GM23338 (cell line): ENCODE measurements around the gene FAM174C. TPM values are rescaled to one million over a fixed set of nuclear protein-coding genes. Genes with fewer than 3 reads are reported as not detected.

Source experiments
- ATAC-seq: fragments of 200-7000 bp; cut with Tn5 transposase; 3 replicates; pipeline ENCODE4 v1.9.1; 2020
- DNase-seq: peaks from one replicate; pipeline ENCODE4 v3.0.0-alpha.2; 2015; ENCODE audit warnings: low spot score
- H2AFZ ChIP-seq: fragments of 200-600 bp; sonication (generic); 2 replicates; pipeline ENCODE4 v1.8.0; 2016; ENCODE audit warnings: antibody characterized with exemption, mild to moderate bottlenecking, moderate library complexity
- H3F3A ChIP-seq: fragments of 200-600 bp; sonication (generic); replicated peaks from 2 replicates; pipeline ENCODE4 v1.8.0; 2017; ENCODE audit warnings: antibody characterized with exemption, mixed run types, low read depth
- H3K27ac ChIP-seq: fragments of 200-600 bp; sonication (generic); 2 replicates; pipeline ENCODE4 v1.6.1; 2016; ENCODE audit warnings: low read depth
- H3K27me3 ChIP-seq: fragments of 200-600 bp; sonication (generic); 2 replicates; pipeline ENCODE4 v1.8.0; 2016; ENCODE audit warnings: mild to moderate bottlenecking, mixed run types, moderate library complexity; ENCODE audit not compliant: insufficient read depth
- H3K36me3 ChIP-seq: fragments of 200-600 bp; sonication (generic); 2 replicates; pipeline ENCODE4 v1.8.0; 2016; ENCODE audit warnings: mild to moderate bottlenecking; ENCODE audit not compliant: insufficient read depth
- H3K4me1 ChIP-seq: fragments of 200-600 bp; sonication (generic); 2 replicates; pipeline ENCODE4 v1.8.0; 2016; ENCODE audit warnings: mild to moderate bottlenecking, moderate library complexity; ENCODE audit not compliant: insufficient read depth
- H3K4me2 ChIP-seq: fragments of 200-600 bp; sonication (generic); 2 replicates; pipeline ENCODE4 v1.7.1; 2017; ENCODE audit warnings: mixed run types
- H3K4me3 ChIP-seq: fragments of 200-600 bp; sonication (generic); 2 replicates; pipeline ENCODE4 v1.6.1; 2016; ENCODE audit warnings: mixed run types
- H3K79me2 ChIP-seq: fragments of 200-600 bp; sonication (generic); replicated peaks from 2 replicates; pipeline ENCODE4 v1.8.0; 2017; ENCODE audit warnings: mild to moderate bottlenecking; ENCODE audit not compliant: insufficient read depth
- H3K9me2 ChIP-seq: fragments of 200-600 bp; sonication (generic); 2 replicates; pipeline ENCODE4 v1.8.0; 2017; ENCODE audit not compliant: insufficient read depth
- H4K20me1 ChIP-seq: fragments of 200-600 bp; sonication (generic); replicated peaks from 2 replicates; pipeline ENCODE4 v1.8.0; 2017; ENCODE audit warnings: mild to moderate bottlenecking; ENCODE audit not compliant: insufficient read depth
- H3K27ac Mint-ChIP-seq: 2 replicates; pipeline ENCODE4 v1.8.0; 2020; ENCODE audit warnings: inconsistent platforms, mild to moderate bottlenecking, moderate library complexity, mixed read lengths
- H3K27me3 Mint-ChIP-seq: 3 replicates; pipeline ENCODE4 v1.8.0; 2022; ENCODE audit warnings: low read depth, mild to moderate bottlenecking, moderate library complexity, mixed read lengths, inconsistent platforms; ENCODE audit not compliant: insufficient read depth, poor library complexity
- H3K36me3 Mint-ChIP-seq: 3 replicates; pipeline ENCODE4 v1.8.0; 2021; ENCODE audit warnings: low read depth, mild to moderate bottlenecking, inconsistent platforms, moderate library complexity, mixed read lengths
- H3K4me1 Mint-ChIP-seq: 3 replicates; pipeline ENCODE4 v1.8.0; 2020; ENCODE audit warnings: mild to moderate bottlenecking, inconsistent platforms, mixed read lengths
- H3K4me3 Mint-ChIP-seq: 3 replicates; pipeline ENCODE4 v1.8.0; 2021; ENCODE audit warnings: moderate library complexity, mild to moderate bottlenecking, inconsistent platforms, mixed read lengths
- H3K9me3 Mint-ChIP-seq: 3 replicates; pipeline ENCODE4 v1.8.0; 2020; ENCODE audit warnings: moderate library complexity, mild to moderate bottlenecking, inconsistent platforms, mixed read lengths
- CREB1 ChIP-seq: fragments of 250-450 bp; sonication (Bioruptor Pico); IDR thresholded peaks from 2 replicates; pipeline ENCODE4 v1.5.0; 2020; ENCODE audit warnings: low read depth, mild to moderate bottlenecking, moderate library complexity
- ETS1 ChIP-seq: IDR thresholded peaks from 2 replicates; pipeline ENCODE4 v1.6.1; 2016; ENCODE audit warnings: antibody characterized with exemption
- EZH2 ChIP-seq: fragments of 200-600 bp; sonication (generic); IDR thresholded peaks from one replicate; pipeline ENCODE4 v1.8.0; 2017; ENCODE audit warnings: antibody characterized with exemption, mild to moderate bottlenecking, low read depth; ENCODE audit not compliant: unreplicated experiment
- JUNB ChIP-seq: IDR thresholded peaks from one replicate; pipeline ENCODE4 v1.6.1; 2016; ENCODE audit warnings: antibody characterized with exemption; ENCODE audit not compliant: unreplicated experiment
- REST ChIP-seq: IDR thresholded peaks from one replicate; pipeline ENCODE4 v1.6.1; 2018; ENCODE audit warnings: antibody characterized with exemption; ENCODE audit not compliant: unreplicated experiment
- STAT1 ChIP-seq: IDR thresholded peaks from one replicate; pipeline ENCODE4 v1.6.1; 2016; ENCODE audit warnings: antibody characterized with exemption; ENCODE audit not compliant: unreplicated experiment
- ZNF114 ChIP-seq: fragments of 250-450 bp; sonication (Bioruptor Pico); IDR thresholded peaks from 2 replicates; pipeline ENCODE4 v1.5.0; 2020; ENCODE audit warnings: mild to moderate bottlenecking, moderate library complexity
- ZNF462 ChIP-seq: fragments of 250-450 bp; sonication (Bioruptor Pico); IDR thresholded peaks from 2 replicates; pipeline ENCODE4 v1.5.0; 2020; ENCODE audit warnings: mild to moderate bottlenecking, moderate library complexity
- polyA plus RNA-seq: library from polyadenylated mRNA; unstranded; fragments of >200 nt; fragmentation: Nextera tagmentation; extraction: Ambion mirVana; gene quantifications from 2 replicates; pipeline ENCODE4 v1.2.1, GENCODE V29; 2016
- total RNA-seq: library from RNA; depleted of rRNA; stranded (reverse); fragments of >200 nt; shearing (Covaris generic); gene quantifications from 2 replicates; pipeline ENCODE4 v1.2.3, GENCODE V29; 2014

FAM174C gene
- total and polyA plus RNA-seq, 2 experiments from 2014 or later = 60.4 to 68.0 TPM

- ATAC-seq = no peak
- peaks cover 17% of the 10 kb centered on the region for H3K27me3 Mint-ChIP-seq
- Histone ChIP-seq H4K20me1 (no peaks in the 10 kb centered on the region), H3K9me2 (no peaks in the 10 kb centered on the region), H3K4me2 (peak overlapping the region; percentile 84), H3K4me3 (peak overlapping the region; percentile 55), H2AFZ (no peak overlapping the region), H3K27ac (no peak overlapping the region), H3K36me3 (no peaks in the 10 kb centered on the region), H3K79me2 (no peaks in the 10 kb centered on the region), H3K27me3 (peaks cover 26% of the 10 kb centered on the region), H3K4me1 (no peaks in the 10 kb centered on the region), H3F3A (peaks cover 19% of the 10 kb centered on the region)
- H3K9me3 Mint-ChIP-seq = no peaks in the 10 kb centered on the region
- TF ChIP-seq STAT1 = no peak
- no peak for TF ChIP-seq ZNF462 (CRISPR knock-in tag)
- no peak for TF ChIP-seq CREB1
- no peak for TF ChIP-seq ZNF114 (CRISPR knock-in tag)
- no peak for TF ChIP-seq JUNB
- TF ChIP-seq EZH2 = peak; percentile 29
- TF ChIP-seq REST = no peak
- TF ChIP-seq ETS1 = no peak
- no peak overlapping the region for H3K27ac Mint-ChIP-seq
- DNase-seq = no peak
- peak overlapping the region; percentile 74 for H3K4me3 Mint-ChIP-seq
- H3K36me3 Mint-ChIP-seq = no peaks in the 10 kb centered on the region
- H3K4me1 Mint-ChIP-seq = peaks cover 9% of the 10 kb centered on the region; the same call in 2 of the 3 replicates
These were observed 11.4 kb downstream of the FAM174C start for GRCh38 chr19:1286487-1287353.
